Liver (tissue), 2 donors: Measurements from ENCODE around the gene INPP5J.
"Not testable (repeated sequence)": the region's sequence is repeated elsewhere in the genome, so short reads cannot be mapped to it uniquely, and the experiment has no call there.

ENCODE experiments used
- CTCF ChIP-seq: fragments of 150-350 bp; IDR thresholded peaks from 2 replicates; pipeline ENCODE4 v1.5.1; 2017; ENCODE audit warnings: improper control_type of control experiment, low read depth, low read length; ENCODE audit not compliant: missing input control
- YY1 ChIP-seq: IDR thresholded peaks from 2 replicates; pipeline ENCODE4 v1.6.1; 2016; ENCODE audit warnings: antibody characterized with exemption, mild to moderate bottlenecking
- TF ChIP-seq, protein P1 (sequence below): IDR thresholded peaks from 2 replicates; pipeline ENCODE4 v1.6.1; 2016; ENCODE audit warnings: antibody characterized with exemption
- donor health status: healthy.

DNA sequence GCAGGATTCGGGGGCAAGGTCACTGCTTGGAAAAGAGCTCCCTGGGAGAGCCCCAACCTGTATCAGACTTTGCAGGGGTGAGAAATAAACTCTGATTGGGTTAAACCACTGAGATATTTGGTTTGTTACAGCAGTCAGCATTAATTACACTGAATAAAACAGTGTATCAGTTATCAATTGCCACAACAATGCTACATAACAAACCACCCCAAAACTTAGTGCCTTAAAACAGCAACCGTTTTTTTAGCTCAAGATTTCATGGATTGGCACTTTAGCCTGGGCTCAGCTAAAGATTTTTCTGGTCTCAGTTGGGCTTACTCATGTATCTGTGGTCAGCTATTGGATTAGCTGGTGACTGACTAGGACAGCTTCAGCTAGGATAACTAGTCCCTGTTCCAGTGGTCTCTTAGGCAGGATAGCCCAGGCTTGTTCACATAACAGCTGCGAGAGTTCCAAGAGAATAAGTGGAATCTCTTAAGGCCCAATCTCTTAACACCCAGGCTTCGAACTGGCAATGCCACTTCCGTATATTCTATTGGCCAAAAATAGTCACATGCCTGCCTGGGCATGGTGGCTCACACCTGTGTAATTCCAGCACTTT, 49.1 kb upstream of the INPP5J start:
- TF ChIP-seq YY1, CTCF: not testable (repeated sequence)
- TF ChIP-seq, protein P1, sequence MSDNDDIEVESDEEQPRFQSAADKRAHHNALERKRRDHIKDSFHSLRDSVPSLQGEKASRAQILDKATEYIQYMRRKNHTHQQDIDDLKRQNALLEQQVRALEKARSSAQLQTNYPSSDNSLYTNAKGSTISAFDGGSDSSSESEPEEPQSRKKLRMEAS, result not testable (repeated sequence)
